ENCODE measurements around the gene CBR4. TPM values are rescaled to one million over a fixed set of nuclear protein-coding genes. Genes with fewer than 3 reads are reported as not detected.

CBR4 gene
- 10 to 100 TPM; 15.0 to 27.1 (median 18.2) TPM for polyA plus RNA-seq (ENCODE audit: insufficient read length in 10 of 10)
- long read RNA-seq, donor 1, partial matches to known transcripts = 0 of 4 reads
- long read RNA-seq, donor 1, other reads (novel, unspliced or antisense) = 0 of 4 reads
- long read RNA-seq, donor 2, partial matches to known transcripts = 10 of 14 reads
- long read RNA-seq, donor 2, other reads (novel, unspliced or antisense) = 0 of 14 reads
- long read RNA-seq, donor 3 = 0 reads
- long read RNA-seq, donor 4, transcript CBR4-201 (5 exons, 3,443 nt) = major isoform, 9 of 22 reads
- long read RNA-seq, donor 4, partial matches to known transcripts = 11 of 22 reads
- long read RNA-seq, donor 4, other reads (novel, unspliced or antisense) = 0 of 22 reads
- long read RNA-seq, donor 5, partial matches to known transcripts = 0 of 2 reads
- long read RNA-seq, donor 5, other reads (novel, unspliced or antisense) = 0 of 2 reads
- long read RNA-seq, donor 6, partial matches to known transcripts = 172 of 174 reads
- long read RNA-seq, donor 6, other reads (novel, unspliced or antisense) = 0 of 174 reads
- long read RNA-seq, donor 7, transcript CBR4-201 (5 exons, 3,443 nt) = major isoform, 5 of 5 reads
- long read RNA-seq, donor 7, partial matches to known transcripts = 0 of 5 reads
- long read RNA-seq, donor 7, other reads (novel, unspliced or antisense) = 0 of 5 reads
- long read RNA-seq, donor 8, partial matches to known transcripts = 7 of 11 reads
- long read RNA-seq, donor 8, other reads (novel, unspliced or antisense) = 0 of 11 reads
- long read RNA-seq, donor 9, partial matches to known transcripts = 0 of 1 reads
- long read RNA-seq, donor 9, other reads (novel, unspliced or antisense) = 0 of 1 reads

DNA sequence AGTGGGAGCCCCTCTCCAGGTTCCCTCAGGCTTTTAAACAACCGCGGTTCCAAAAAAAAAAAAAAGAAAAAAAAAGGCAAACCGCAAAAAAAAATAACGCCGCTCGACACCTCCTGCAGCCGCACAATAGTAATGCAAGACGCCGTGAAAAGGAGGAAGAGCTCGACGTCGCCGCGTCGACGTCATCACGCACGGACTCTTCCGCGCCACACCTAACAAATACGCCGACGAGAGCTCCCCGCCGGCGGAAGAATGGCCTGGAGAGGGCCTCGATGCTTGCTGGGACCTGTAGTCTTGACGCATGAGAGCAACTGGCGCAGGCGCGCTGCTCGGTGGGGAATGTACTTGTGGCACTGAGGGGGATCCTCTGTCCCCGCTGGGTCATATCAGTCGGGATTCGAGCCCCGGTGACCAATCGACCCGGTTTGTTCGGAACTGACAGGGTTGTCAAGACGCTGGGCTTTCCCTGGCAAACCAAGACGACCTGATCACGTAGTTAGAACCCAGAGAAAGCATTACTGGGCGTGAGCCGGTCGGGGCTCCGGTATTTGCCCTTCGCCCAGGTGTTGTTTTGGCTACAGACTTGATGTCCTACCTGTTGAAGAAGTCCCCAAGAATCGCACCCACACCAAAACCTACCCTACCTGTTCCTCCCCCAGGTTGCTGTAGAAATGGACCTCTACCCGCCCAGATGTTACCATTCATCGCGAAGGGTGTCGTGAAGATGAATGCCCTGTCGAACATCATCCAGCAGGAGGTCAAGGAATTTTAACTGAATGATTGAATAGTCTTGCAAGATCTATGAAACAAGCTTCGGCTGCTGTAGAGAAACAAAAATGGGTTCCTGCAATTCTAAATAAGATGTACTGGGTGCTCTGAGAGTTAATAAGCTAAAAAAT, at the start of gene CBR4:
TSS of gene CBR4 (minus strand) at position 131 of the 899 bp plus-strand sequence. CDS start 166 bp downstream, outside the sequence.
- DNase-seq = peak; percentile 99 to 100 (median 100)

DNA sequence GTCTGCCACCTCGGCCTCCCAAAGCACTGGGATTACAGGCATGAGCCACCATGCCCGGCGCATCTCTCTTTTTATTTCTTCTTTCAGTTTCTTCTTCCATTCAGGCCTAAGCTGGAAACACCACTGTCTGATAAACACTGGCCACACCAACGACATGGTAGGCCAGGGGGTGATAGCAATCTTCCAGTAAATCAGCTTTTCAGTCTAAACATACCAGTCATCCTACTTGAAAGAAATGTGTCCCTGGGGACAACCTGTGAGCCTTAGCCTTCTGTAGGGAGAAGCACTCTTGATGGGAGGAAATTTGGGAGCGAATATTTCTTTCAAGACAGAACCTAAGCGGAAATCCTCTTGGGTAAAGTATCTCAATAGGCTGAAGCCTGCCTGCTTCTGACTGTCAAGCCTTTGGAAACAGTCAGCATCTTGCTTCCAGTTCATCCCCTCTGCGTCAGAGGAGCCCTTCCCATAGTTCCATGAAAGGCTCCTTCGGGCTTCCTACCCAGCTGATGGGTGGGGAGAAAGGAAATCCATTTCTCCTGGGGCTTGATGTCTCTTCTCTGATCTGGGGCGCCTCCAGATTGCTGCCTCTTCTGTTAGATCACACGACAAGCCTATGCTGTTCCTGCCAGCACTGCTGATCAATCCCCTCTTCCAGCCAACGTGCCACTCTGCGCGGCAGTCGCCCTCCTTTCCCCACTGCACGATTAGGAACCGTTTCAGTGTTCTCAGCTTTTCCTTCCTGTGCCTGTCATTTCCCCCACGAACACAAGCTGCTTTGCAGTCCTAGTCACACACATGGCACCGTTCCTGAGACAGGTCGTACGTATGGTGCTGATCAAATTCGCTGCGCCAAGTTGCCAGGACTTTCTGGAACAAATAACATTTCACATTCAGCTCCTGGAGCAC, 49.5 kb upstream of the CBR4 start:
- DNase-seq = peak; percentile 31 to 77 (median 48)

DNA sequence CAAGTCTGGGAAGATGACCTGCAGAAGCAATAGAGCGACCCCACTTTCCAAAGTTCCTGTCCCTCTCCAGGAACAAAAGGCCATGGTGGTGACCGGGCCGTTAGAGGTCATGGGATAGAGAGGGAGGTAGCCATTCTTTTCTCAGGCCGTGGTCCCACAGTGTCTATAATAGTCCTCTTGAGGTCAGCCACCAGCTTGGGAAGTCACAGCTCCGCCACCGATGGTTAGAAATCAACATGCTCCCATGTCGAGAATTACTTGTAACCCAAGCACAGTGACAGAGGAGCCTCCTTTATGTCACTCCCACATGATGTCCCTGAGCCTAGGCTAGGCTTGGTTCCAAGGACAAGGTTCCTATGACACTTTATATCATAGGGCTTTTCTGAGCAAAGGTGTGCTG, 48.3 kb upstream of the CBR4 start:
- DNase-seq = no peak

DNA sequence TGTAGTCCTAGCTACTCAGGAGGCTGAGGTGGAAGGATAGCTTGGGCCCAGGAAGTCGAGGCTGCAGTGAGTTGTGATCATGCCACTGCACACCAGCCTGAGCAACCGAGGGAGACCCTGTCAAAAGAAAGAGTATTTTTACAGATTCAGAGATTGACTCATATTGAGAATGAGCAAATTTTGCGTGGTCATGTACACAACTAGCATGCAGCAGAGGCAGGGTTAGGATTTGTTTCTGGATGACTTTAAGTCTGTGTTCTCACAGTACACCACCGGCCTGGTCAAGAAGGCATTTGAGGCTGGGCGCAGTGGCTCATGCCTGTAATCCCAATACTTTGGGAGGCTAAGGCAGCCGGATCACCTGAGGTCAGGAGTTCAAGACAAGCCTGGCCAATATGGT, 44.8 kb upstream of the CBR4 start:
- no peak for DNase-seq

DNA sequence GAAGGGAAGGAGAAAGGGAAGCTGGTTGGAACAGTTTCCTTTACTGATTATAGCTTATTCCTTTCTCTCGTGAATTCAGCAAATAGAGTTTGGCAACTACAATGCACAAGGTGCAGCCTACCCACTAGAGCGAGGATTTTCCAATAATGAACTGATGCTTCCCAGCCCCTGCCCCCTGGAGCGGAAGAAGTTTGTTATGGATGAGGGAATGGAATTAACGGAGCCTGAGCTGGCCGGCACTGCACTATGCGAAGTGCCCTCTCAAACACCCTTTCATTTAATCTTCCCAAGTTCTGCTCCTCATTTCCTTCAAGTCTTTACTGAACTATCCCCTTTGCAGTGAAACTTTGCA, 42.5 kb upstream of the CBR4 start:
- DNase-seq = no peak

DNA sequence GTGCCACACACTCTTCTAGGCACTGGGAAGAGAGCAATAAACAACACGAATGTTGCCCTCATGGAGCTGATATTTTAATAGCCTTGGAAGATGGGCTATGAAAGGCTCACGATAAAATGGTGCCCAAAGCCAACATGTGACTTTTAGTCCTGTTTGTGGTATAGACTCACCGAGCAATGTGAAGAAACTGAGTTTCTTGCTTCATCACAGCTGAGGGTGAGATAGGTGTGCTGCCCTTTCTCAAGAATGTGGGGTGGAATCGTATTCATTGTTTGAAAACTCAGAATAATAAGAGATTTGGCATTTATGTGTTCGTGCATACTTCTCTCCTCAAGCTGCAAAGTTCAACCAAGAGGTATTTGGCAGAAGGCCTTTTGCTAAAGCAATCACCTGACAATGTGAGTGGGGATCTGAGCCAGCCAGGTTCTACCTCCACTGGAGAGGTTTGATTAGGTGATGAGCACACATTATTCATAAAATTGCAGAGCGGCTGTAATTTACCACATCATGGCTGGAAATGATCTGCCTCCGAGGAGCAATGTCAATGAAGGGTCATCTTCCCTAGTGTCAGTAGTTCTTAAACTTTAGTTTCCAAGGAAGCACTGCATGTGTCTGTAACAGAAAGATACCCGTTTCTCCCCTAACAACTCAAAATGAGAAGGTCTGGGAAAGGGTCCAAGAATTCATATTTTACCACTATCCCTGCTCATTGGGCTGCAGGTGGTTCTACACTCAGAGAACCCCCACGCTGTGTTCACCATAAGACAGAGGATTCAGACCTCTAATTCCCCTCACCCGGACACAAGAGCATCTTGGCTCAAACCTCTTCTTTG, 41.9 kb upstream of the CBR4 start:
- peak; percentile 78 to 95 (median 86) for DNase-seq

DNA sequence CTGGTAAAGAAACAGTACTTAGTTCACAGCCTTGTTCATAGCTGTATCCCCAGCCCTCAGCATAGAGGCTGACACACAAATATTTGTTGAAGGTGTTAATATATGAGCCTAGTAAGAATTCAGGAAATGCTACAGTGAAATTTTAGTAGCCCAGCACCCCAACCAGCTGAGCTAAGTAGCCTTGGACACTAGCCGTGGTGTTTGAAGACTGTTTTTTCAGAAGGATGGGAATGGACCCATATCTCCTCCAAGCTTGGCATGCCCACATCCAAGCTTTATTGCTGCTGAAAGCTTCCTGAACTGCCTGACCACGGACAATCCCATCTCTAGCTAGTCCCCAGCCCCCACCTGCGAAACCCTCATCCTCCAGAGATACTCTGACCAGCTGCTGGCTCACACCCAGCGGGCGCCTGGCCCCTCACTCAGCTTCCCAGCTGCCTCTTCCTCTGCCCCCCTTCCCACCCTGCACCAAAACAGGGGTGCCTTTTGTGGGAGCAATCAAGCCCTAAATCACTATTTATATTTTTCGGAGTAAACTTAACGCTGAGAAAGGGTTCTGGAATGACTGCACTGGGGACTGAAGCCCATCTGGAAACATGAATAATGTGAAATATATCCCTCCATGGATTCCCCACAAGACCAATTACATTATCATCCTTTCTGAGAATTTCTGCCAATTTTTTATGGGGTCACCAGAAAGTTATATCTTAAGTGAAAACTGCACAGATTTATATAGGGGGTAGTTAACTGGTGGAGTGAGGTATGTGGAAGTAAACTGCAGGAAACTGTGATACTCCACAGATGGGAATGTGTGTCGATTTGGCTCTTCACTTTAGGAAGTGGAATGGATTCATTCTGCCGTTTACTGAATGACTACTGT, 41.1 kb upstream of the CBR4 start:
- DNase-seq = peak; percentile 79 to 93 (median 82)

DNA sequence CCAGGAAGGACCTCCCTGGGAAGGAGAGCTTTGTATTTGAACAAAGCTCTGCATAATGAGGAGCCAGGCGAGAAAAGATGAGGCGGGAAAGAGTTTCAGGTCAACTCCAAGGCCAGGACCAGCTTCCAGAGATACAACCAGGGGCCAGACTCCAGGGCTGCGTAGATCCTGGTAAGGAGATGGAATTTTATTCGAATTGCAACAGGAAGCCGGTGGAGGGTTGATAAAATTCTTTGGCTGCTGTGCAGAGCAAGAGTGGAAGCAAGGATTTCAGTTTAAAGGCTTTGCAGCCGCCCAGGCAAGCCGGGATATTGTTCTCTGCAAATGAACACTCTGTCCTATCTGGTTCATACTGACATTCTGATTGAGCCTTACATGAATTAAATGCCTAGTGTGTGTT, 40.2 kb upstream of the CBR4 start:
- peak in 2 of 3 donors; percentile 27 to 74 for DNase-seq

DNA sequence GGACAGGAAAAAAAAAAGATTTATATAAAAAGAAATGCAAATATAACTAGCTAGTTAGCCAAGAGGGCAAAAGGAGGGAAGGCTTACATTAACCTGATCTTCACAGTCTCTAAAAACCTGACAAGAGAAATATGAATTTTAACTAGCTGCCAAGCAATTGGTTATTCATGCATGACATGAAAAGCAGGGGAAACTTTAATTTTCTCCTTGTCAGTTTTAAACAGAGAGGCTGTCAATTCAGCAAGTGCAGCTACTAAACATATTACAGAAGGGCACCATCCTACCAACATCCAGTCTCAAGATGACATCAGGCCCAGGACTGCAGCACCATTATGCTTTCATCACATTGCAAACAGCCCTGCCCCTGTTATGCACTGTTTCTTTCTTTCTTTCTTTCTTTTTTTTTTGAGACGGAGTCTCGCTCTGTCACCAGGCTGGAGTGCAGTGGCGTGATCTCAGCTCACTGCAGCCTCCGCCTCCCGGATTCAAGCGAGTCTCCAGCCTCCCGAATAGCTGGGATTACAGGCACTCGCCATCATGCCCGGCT, 38.9 kb upstream of the CBR4 start:
- DNase-seq = no peak

DNA sequence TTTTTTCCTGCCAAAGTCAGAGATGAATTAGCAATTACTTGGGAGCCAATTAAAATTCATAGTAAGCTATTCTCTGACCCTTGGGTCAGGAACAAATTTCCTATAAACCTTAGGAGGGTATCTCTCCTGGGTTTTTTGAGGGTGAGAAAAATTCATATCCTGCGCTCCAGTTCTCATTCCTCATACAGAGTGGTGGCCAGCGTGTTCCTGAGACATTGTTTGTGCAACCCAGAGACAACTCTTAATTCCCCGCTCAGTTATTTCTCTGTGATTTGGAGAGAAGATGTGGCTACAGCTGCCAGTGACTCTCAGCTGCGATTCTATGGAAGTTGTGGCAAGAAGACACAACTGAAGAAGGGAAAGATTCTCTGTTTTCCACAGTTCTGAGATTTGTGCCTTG, 37.9 kb upstream of the CBR4 start:
- peak; percentile 63 to 89 (median 67) for DNase-seq

DNA sequence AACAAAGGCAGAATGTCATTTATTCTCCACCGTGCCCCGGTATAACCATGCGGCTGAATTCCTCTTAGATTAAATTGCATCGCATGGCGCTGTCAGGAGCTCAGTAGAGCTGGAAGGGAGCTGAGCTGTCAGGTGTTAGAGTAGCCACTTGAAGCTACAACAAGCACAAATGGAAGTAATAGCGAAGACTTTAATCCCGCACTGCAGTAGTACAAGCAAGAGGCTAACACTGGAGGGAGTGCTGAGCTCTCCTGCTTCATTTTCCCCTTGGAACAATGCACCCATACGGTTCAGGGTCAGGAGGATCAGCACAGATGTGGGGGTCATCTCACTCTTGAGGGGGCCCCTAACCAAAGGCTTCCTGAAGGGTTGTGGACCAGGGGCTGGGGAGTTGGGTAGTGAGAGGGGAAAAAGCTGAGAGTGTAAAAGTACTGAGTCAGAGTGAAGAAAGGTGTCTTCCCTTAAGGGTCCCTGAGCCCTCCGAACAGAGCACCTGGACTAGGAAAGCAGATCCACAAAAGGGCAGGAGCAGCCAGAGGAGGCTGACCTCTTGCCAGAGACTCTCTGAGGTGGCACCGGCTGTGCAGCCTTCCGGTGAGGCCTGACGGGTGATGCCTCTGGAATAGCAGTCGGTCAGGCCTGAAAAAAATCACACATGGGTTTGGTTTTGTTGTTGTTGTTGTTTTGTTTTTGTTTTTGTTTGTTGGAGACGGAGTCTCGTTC, 36.0 kb upstream of the CBR4 start:
- no peak for DNase-seq

DNA sequence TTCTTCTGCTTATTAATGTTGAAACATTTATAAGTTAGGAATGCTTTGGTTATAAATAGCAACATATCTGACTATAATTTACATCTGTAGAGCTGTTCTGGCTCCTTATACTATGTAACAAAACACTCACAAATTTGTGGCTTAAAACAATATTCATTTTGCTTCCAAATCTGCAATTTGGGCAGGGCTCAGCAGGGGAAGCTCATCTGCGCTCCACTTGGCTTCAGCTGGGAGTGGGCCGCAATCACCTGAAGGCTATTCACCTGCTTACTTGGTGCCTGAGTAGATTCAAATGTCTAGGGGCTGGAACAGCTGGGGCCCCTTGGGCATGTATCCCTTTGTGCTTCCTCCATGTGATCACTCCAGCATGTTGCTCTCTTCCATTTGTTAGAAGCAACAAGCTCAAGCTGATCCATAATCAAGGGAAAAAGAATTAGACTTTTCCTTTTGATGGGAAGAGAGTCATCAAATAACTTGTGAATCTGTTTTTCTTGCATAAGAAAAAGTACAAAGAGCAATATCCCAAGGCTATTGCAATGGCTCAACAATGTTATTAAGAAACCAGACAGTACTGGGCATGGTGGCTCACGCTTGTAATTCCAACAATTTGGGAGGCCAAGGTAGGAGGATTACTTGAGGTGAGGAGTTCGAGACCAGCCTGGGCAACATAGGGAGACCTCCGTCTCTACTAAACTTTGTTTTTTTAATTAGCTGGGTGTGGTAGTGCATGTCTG, 34.8 kb upstream of the CBR4 start:
- no peak for DNase-seq

DNA sequence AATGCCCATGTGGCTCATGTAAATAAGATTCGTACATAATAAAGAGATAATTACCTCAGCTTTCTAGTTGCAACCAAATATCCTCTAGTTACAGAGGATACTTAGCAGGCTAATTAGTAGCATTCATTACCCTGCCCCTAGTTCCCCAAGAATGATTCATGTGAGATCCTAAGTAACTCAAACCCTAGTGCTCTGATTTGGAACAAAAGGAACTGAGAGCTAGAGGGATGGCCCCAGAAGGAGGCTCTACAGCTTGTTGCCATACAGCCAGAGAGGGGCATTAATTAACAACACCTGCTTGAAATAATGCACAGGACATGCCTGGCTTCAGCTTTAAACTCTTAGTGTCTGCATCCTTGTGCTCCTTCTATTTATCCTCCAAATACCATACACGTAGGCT, 32.6 kb upstream of the CBR4 start:
- DNase-seq = no peak

DNA sequence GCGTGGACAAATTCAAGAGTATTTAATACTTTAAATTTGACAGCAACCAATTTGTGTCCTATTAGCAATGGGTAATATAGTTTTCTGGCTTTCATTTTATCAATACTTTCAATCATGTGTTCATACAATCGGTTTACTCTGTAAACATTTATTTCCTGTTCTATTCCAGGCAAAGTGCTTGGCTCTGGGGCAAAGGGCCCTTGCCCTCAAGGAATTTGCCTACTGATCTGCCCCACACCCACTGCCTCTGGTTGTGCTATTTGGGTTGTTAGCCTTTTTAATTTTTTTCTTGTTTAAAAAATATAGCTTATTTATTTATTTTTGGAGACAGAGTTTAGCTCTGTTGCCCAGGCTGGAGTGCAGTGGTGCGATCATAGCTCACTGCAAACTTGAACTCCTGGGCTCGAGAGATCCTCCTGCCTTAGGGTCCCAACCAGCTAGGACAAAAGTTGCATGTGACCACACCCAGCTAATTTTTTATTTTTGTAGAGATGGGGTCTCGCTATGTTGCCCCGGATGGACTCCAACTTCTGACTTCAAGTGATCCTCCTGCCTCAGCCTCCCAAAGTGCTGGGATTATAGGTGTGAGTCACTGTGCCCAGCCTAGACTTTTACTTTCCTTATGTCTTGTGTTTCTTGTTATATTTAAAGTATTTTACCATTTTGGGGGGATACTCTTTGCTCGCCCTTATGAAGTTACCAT, 30.7 kb upstream of the CBR4 start:
- DNase-seq = no peak

DNA sequence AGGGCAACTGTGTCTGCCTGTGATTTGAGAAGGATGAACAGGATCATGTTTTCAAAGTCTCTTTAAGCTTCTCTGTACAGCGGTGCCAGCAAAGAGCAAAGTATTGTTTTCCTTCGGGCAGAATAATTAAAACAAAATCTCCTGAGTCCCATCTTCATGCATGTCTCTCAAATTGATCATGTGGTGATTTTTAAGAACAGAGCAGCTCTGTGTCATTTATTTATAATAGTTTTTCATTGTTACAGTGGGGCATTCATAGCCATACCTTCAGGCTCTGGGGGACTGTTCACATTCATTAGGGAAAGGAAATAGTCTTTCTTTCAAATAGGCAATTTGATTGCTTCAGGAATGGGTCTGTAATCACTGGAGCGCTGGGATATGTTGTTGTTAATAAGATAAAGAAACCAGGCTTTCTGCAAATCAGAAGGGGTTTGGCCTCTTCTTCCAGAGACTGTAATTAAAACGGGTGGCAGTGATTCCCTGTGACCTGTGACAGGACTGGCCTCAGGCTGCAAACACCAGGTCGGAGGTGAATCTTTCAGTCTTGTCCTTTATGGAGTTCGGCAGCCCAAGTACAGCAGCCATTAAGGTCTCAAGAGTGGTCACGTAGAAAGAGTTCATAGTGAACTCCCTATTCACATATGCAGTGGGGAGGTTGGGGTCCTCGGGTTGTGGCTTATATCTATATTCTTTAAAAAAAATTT, 29.3 kb upstream of the CBR4 start:
- no peak for DNase-seq

DNA sequence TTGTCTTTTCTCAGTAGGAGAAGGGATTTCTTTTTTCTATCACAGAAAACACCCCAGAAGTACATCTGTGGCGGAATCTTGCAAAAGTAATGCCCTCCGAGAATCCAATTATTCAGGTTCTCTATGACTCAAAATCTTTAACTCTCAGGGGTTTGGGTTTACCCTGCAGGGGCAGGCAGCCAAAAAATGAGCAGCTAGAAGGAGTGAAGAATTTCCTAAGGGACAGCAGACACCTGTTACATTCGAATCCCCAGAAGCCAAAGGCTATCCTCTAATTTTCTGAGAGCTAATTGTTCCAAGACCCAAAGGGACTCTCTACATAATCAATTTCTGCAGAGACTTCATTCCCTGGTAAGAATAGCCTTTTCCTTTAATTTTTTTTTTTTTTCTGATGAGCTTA, 27.5 kb upstream of the CBR4 start:
- DNase-seq = no peak

All from muscle of back (tissue), 13 donors.